A549 treated with Hydrocortisone at 1 μM for 4 hours (cell line): ENCODE measurements around the gene MYO15A. TPM values are rescaled to one million over a fixed set of nuclear protein-coding genes. Genes with fewer than 3 reads are reported as not detected.

Experiments
- total RNA-seq: library from RNA; stranded (reverse); fragments of 200-300 nt; extraction: Qiagen RNA extraction; gene quantifications from 5 replicates; pipeline ENCODE4 v1.2.3, GENCODE V29; 2022

MYO15A gene
- total RNA-seq: 0.34 to 0.54 TPM (median 0.37 TPM) in 5 replicates

GRCh38 chr17:18108401-18109312 is at the start of gene MYO15A:
Gene MYO15A, plus strand, starts transcription at chr17:18108756. Its CDS starts 10,045 bp downstream, at chr17:18118801.

GRCh38 chr17:18087610-18088491 is 20.7 kb upstream of the MYO15A start, which contains the start of gene DRG2:
Gene DRG2, plus strand, starts transcription at chr17:18087948. Its CDS starts 76 bp downstream, at chr17:18088024.

GRCh38 chr17:18183334-18184142 is 75.0 kb downstream of the MYO15A start, which contains the start of gene ALKBH5:
Gene ALKBH5, plus strand, starts transcription at chr17:18183828. Its CDS starts 416 bp downstream, at chr17:18184244.

GRCh38 chr17:18225121-18225641 is 116.6 kb downstream of the MYO15A start, which contains the start of gene LLGL1:
Gene LLGL1, plus strand, starts transcription at chr17:18225635. Its CDS starts 48 bp downstream, at chr17:18225683.

Other genes with a start within 250 kb of the MYO15A start
- gene TOM1L2, start 136.4 kb upstream of the MYO15A start, total RNA-seq: 16.8 to 23.3 TPM (median 21.7 TPM) in 5 replicates
- 2.2 to 2.6 TPM (median 2.3 TPM) in 5 replicates for gene DRC3, start 135.9 kb upstream of the MYO15A start, total RNA-seq
- 22.8 to 30.3 TPM (median 30.2 TPM) in 5 replicates for gene ATPAF2, start 69.6 kb upstream of the MYO15A start, total RNA-seq
- 8.3 to 11.3 TPM (median 10.5 TPM) in 5 replicates for gene GID4, start 69.3 kb upstream of the MYO15A start, total RNA-seq
- 48.8 to 54.9 TPM (median 51.3 TPM) in 5 replicates for gene DRG2, start 20.8 kb upstream of the MYO15A start, total RNA-seq
- gene ALKBH5, start 75.1 kb downstream of the MYO15A start, total RNA-seq: 48.1 to 62.0 TPM (median 51.7 TPM) in 5 replicates
- 12.6 to 16.9 TPM (median 15.1 TPM) in 5 replicates for gene LLGL1, start 116.9 kb downstream of the MYO15A start, total RNA-seq
- gene FLII, start 150.0 kb downstream of the MYO15A start, total RNA-seq: 231 to 243 TPM (median 234 TPM) in 5 replicates
- 8.3 to 10.5 TPM (median 10.3 TPM) in 5 replicates for gene MIEF2, start 151.9 kb downstream of the MYO15A start, total RNA-seq
- gene TOP3A, start 206.2 kb downstream of the MYO15A start, total RNA-seq: 32.3 to 41.4 TPM (median 35.8 TPM) in 5 replicates
- gene SMCR8, start 206.5 kb downstream of the MYO15A start, total RNA-seq: 14.8 to 19.7 TPM (median 15.4 TPM) in 5 replicates